Stomach (tissue), 9 donors: ENCODE data around the gene PPP1R16B. TPM values are rescaled to one million over a fixed set of nuclear protein-coding genes. Genes with fewer than 3 reads are reported as not detected.

Source experiments
- DNase-seq, 2 donors: peaks; one replicate each; pipeline versions ENCODE4 v3.0.0 to v3.0.0-alpha.2; 2013 to 2019
- H3K27ac ChIP-seq, 5 donors: fragments of 200-600 bp in 4 of 5; sonication (generic) in 4 of 5; one replicate each; pipeline ENCODE4 v1.5.1; 2013 to 2019; ENCODE audit warnings: mild to moderate bottlenecking in 1 of 5, moderate library complexity in 1 of 5
- H3K27me3 ChIP-seq, 3 donors: fragments of 200-600 bp; sonication (generic); one replicate each; pipeline ENCODE4 v1.5.1; 2017 to 2019; ENCODE audit warnings: mixed run types in 1 of 3
- H3K36me3 ChIP-seq, 4 donors: fragments of 200-600 bp; sonication (generic); 1 replicate in 3 of 4; 2 replicates in 1 of 4; pipeline ENCODE4 v1.5.1; 2016 to 2019
- H3K4me1 ChIP-seq, 4 donors: fragments of 200-600 bp; sonication (generic); one replicate each; pipeline ENCODE4 v1.5.1; 2016 to 2019
- H3K4me3 ChIP-seq, 4 donors: fragments of 200-600 bp; sonication (generic) in 3 of 4; one replicate each; pipeline ENCODE4 v1.5.1; 2016 to 2019; ENCODE audit warnings: mild to moderate bottlenecking in 1 of 4
- H3K9me3 ChIP-seq, 4 donors: fragments of 200-600 bp; sonication (generic); one replicate each; pipeline ENCODE4 v1.5.1; 2016 to 2019
- CTCF ChIP-seq, 7 experiments: fragments of 450-650 bp in 4 of 7; fragments of 200-600 bp in 3 of 7; sonication (generic) in 3 of 7; IDR thresholded peaks; one replicate each; pipeline ENCODE4 v1.5.1; 2016 to 2019; ENCODE audit warnings: antibody characterized with exemption in 7 of 7, control low read depth in 2 of 7, mild to moderate bottlenecking in 1 of 7
- EP300 ChIP-seq: sonication (generic); formaldehyde crosslinking; IDR thresholded peaks from one replicate; pipeline ENCODE4 v1.6.1; 2017; ENCODE audit warnings: antibody characterized with exemption
- POLR2A ChIP-seq, 4 donors: fragments of 450-650 bp; IDR thresholded peaks; one replicate each; pipeline ENCODE4 v1.6.1; 2016; ENCODE audit warnings: antibody characterized with exemption in 4 of 4, control low read depth in 2 of 4, mild to moderate bottlenecking in 1 of 4, moderate library complexity in 1 of 4
- POLR2AphosphoS5 ChIP-seq, 3 donors: sonication (generic); formaldehyde crosslinking; IDR thresholded peaks; one replicate each; pipeline ENCODE4 v1.6.1; 2016; ENCODE audit warnings: antibody characterized with exemption in 3 of 3
- WGBS, 5 donors: extraction: QIAGEN DNeasy Blood & Tissue Kit in 3 of 5; methylation state at CpG; one replicate each; pipeline versions ENCODE4 v1.1.5 to v1.1.7; 2013 to 2018; 5-methylcytosine and 5-hydroxymethylcytosine counted together
- intact Hi-C: fragments of 100-400 bp; cut with DNase I; formaldehyde crosslinking; loops from one replicate; pipeline ENCODE4 v1.15.1; 2023; ENCODE audit warnings: low total_unique reads
- polyA plus RNA-seq, 3 donors: library from polyadenylated mRNA; stranded (reverse); fragments of 200-250 nt; gene quantifications; one replicate each; pipeline ENCODE4 v1.2.3, GENCODE V29; 2013
- total RNA-seq, 5 donors: library from RNA; depleted of rRNA; stranded (reverse); fragments of >200 nt; gene quantifications; one replicate each; pipeline versions ENCODE4 v1.1.0 to v1.2.3, GENCODE V29; 2014 to 2016
- donor health status: healthy with polysubstance abuse.
- donor health status: Bipolar disorder and iron deficiency.
- donor health status: healthy.

PPP1R16B gene
- total and polyA plus RNA-seq, 8 donors = 1.2 to 18.7 (median 6.2) TPM

- no peak overlapping the region for H3K27ac ChIP-seq
- no peaks in the 10 kb centered on the region for H3K9me3 ChIP-seq
- WGBS, 5 donors = 87 to 92% (median 90%) methylated on average over 11 of the region's 11 CpGs
- no peaks in the 10 kb centered on the region for H3K36me3 ChIP-seq
- H3K4me1 ChIP-seq = peaks cover 0 to 7% (median 4%) of the 10 kb centered on the region in 4 donors
- no peak overlapping the region for H3K4me3 ChIP-seq
- intact Hi-C loops = no loop called here
- peaks cover 0 to 10% (median 0%) of the 10 kb centered on the region in 3 donors for H3K27me3 ChIP-seq
- TF ChIP-seq EP300 (no peak), POLR2A (IDR thresholded peaks at IDR 0.05) (no peak), CTCF (IDR thresholded peaks at IDR 0.05) (no peak), POLR2AphosphoS5 (IDR thresholded peaks at IDR 0.05) (no peak)
- no peak for DNase-seq
Observed at GRCh38 chr20:38831049-38831691, 25.7 kb downstream of the PPP1R16B start.

GRCh38 chr20:38831995-38832620 lies 26.6 kb downstream of the PPP1R16B start:
- no peaks in the 10 kb centered on the region for H3K9me3 ChIP-seq
- peaks cover 0 to under 1% (median 0%) of the 10 kb centered on the region in 3 donors for H3K27me3 ChIP-seq
- no peak for TF ChIP-seq POLR2AphosphoS5 (IDR thresholded peaks at IDR 0.05)
- no peak for TF ChIP-seq EP300
- no peak for TF ChIP-seq POLR2A (IDR thresholded peaks at IDR 0.05)
- no peak for TF ChIP-seq CTCF (IDR thresholded peaks at IDR 0.05)
- H3K4me1 ChIP-seq = peaks cover 0 to 4% (median 1%) of the 10 kb centered on the region in 4 donors
- WGBS, 5 donors = 78 to 91% (median 81%) methylated on average over 8 of the region's 8 CpGs
- DNase-seq = no peak
- no peaks in the 10 kb centered on the region for H3K36me3 ChIP-seq
- intact Hi-C loops = no loop called here
- no peak overlapping the region for H3K27ac ChIP-seq
- no peak overlapping the region for H3K4me3 ChIP-seq

GRCh38 chr20:38833154-38833856 lies 27.8 kb downstream of the PPP1R16B start:
- WGBS, 5 donors = 81 to 85% (median 83%) methylated on average over 5 of the region's 5 CpGs
- no peak for TF ChIP-seq CTCF (IDR thresholded peaks at IDR 0.05)
- no peak for TF ChIP-seq POLR2A (IDR thresholded peaks at IDR 0.05)
- TF ChIP-seq EP300 = no peak
- TF ChIP-seq POLR2AphosphoS5 (IDR thresholded peaks at IDR 0.05) = no peak

GRCh38 chr20:38833857-38834164 lies 28.3 kb downstream of the PPP1R16B start:
- Histone ChIP-seq H3K4me1 (peaks cover 0 to 4% (median 1%) of the 10 kb centered on the region in 4 donors), H3K9me3 (no peaks in the 10 kb centered on the region), H3K27me3 (peaks cover 0 to 3% (median 0%) of the 10 kb centered on the region in 3 donors), H3K36me3 (no peaks in the 10 kb centered on the region), H3K4me3 (no peak overlapping the region), H3K27ac (no peak overlapping the region)
- TF ChIP-seq POLR2AphosphoS5 (IDR thresholded peaks at IDR 0.05) (no peak), EP300 (no peak), POLR2A (IDR thresholded peaks at IDR 0.05) (no peak), CTCF (IDR thresholded peaks at IDR 0.05) (no peak)
- 68 to 80% (median 71%) methylated on average over 4 of the region's 4 CpGs for WGBS, 5 donors
- intact Hi-C loops = no loop called here
- no peak for DNase-seq

More at GRCh38 chr20:38833154-38833856, 27.8 kb downstream of the PPP1R16B start:
- no peak overlapping the region for H3K4me3 ChIP-seq
- no peaks in the 10 kb centered on the region for H3K36me3 ChIP-seq
- no peaks in the 10 kb centered on the region for H3K27me3 ChIP-seq
- no peaks in the 10 kb centered on the region for H3K9me3 ChIP-seq
- peaks cover 0 to 4% (median 1%) of the 10 kb centered on the region in 4 donors for H3K4me1 ChIP-seq
- intact Hi-C loops = no loop called here
- H3K27ac ChIP-seq = no peak overlapping the region
- DNase-seq = no peak
